Measurements from ENCODE around the gene EML5. TPM values are rescaled to one million over a fixed set of nuclear protein-coding genes. Genes with fewer than 3 reads are reported as not detected.

Gene EML5
- total RNA-seq, 1 experiment from 2014 or later: 0.85 TPM

GRCh38 chr14:88835661-88836060 is 42.9 kb upstream of the EML5 start (continued):
- no peak for TF ChIP-seq ATF1 (CRISPR knock-in tag; IDR thresholded peaks at IDR 0.05)

GRCh38 chr14:88834883-88835431 is 42.2 kb upstream of the EML5 start:
- TF ChIP-seq USF2 (CRISPR knock-in tag; IDR thresholded peaks at IDR 0.05) (no peak), STAT6 (CRISPR knock-in tag; conservative IDR thresholded peaks at IDR 0.05; ENCODE audit: low read depth) (no peak), ARID4B (CRISPR knock-in tag; IDR thresholded peaks at IDR 0.05; ENCODE audit: borderline replicate concordance) (no peak)
- ATAC-seq (no peak), DNase-seq (ENCODE audit: low spot score) (no peak)
- Mint-ChIP-seq H3K36me3 (peaks cover 17% of the 10 kb centered on the region), H3K27ac (no peak overlapping the region), H3K4me1 (peaks cover 8% of the 10 kb centered on the region), H3K4me3 (no peak overlapping the region), H3K27me3 (ENCODE audit: low read depth) (no peaks in the 10 kb centered on the region; the same call in 1 of the 2 replicates), H3K9me3 (peaks cover 16% of the 10 kb centered on the region)
- CTCF ChIA-PET: no interaction called here
- POLR2A ChIA-PET: no interaction called here

- Mint-ChIP-seq H3K9me3 (peaks cover 16% of the 10 kb centered on the region), H3K4me1 (peaks cover 14% of the 10 kb centered on the region), H3K27me3 (ENCODE audit: low read depth) (no peaks in the 10 kb centered on the region; the same call in 1 of the 2 replicates), H3K27ac (no peak overlapping the region), H3K36me3 (peaks cover 17% of the 10 kb centered on the region), H3K4me3 (no peak overlapping the region)
- DNase-seq (ENCODE audit: low spot score) (no peak), ATAC-seq (no peak)
- ChIA-PET POLR2A (no interaction called here), CTCF (no interaction called here)
- TF ChIP-seq NFATC4 (CRISPR knock-in tag; IDR thresholded peaks at IDR 0.05): no peak
- no peak for TF ChIP-seq ZNF138 (CRISPR knock-in tag; conservative IDR thresholded peaks at IDR 0.05)
- TF ChIP-seq ZNF512 (CRISPR knock-in tag; IDR thresholded peaks at IDR 0.05; ENCODE audit: borderline replicate concordance): no peak
- TF ChIP-seq ZNF121 (CRISPR knock-in tag; IDR thresholded peaks at IDR 0.05): no peak
- no peak for TF ChIP-seq ATF2 (CRISPR knock-in tag; IDR thresholded peaks at IDR 0.05; ENCODE audit: borderline replicate concordance, low read depth)
- no peak for TF ChIP-seq GRHL2 (CRISPR knock-in tag; IDR thresholded peaks at IDR 0.05; ENCODE audit: insufficient replicate concordance, severe bottlenecking)
- TF ChIP-seq CDX4 (CRISPR knock-in tag; IDR thresholded peaks at IDR 0.05; ENCODE audit: borderline replicate concordance): no peak
- TF ChIP-seq PRDM15 (CRISPR knock-in tag; IDR thresholded peaks at IDR 0.05): no peak
- no peak for TF ChIP-seq TP53 (CRISPR knock-in tag; IDR thresholded peaks at IDR 0.05)
- TF ChIP-seq SMAD3 (CRISPR knock-in tag; IDR thresholded peaks at IDR 0.05; ENCODE audit: borderline replicate concordance): no peak
Observed at GRCh38 chr14:88831284-88831683, 38.5 kb upstream of the EML5 start.
